Thoracic aorta (tissue), 2 donors: ENCODE measurements around the gene CFL2. TPM values are rescaled to one million over a fixed set of nuclear protein-coding genes. Genes with fewer than 3 reads are reported as not detected.
A peak's percentile ranks its signal among the peaks of the same experiment; 100 is the strongest.

Experiments used
- ATAC-seq: fragments of 150-250 bp; one replicate; pipeline ENCODE4 v1.8.0; 2017; ENCODE audit warnings: low read depth; ENCODE audit not compliant: insufficient number of reproducible peaks, low FRiP score
- DNase-seq: peaks from one replicate; pipeline ENCODE4 v3.0.0-alpha.2; 2020; ENCODE audit warnings: low spot score
- H3K27ac ChIP-seq, 2 donors: fragments of 200-600 bp; sonication (generic); 1 replicate in 1 of 2; 2 replicates in 1 of 2; pipeline ENCODE4 v1.5.1; 2016; ENCODE audit warnings: mild to moderate bottlenecking in 2 of 2, moderate library complexity in 2 of 2
- H3K27me3 ChIP-seq: fragments of 200-600 bp; sonication (generic); replicated peaks from 2 replicates; pipeline ENCODE4 v1.6.0; 2016; ENCODE audit warnings: mild to moderate bottlenecking; ENCODE audit not compliant: insufficient read depth
- H3K36me3 ChIP-seq: fragments of 200-600 bp; sonication (generic); one replicate; pipeline ENCODE4 v1.5.1; 2016
- H3K4me1 ChIP-seq, 2 donors: fragments of 200-600 bp; sonication (generic); 1 replicate in 1 of 2; 2 replicates in 1 of 2; pipeline versions ENCODE4 v1.5.1 to v1.6.0; 2016; ENCODE audit warnings: low read depth in 2 of 2, mild to moderate bottlenecking in 1 of 2; ENCODE audit not compliant: control insufficient read depth in 1 of 2
- H3K4me3 ChIP-seq: fragments of 200-600 bp; sonication (generic); 2 replicates; pipeline ENCODE4 v1.5.1; 2016; ENCODE audit warnings: mild to moderate bottlenecking
- H3K9me3 ChIP-seq: fragments of 200-600 bp; sonication (generic); 2 replicates; pipeline ENCODE4 v1.5.1; 2016
- CTCF ChIP-seq: fragments of 200-600 bp; sonication (generic); IDR thresholded peaks from one replicate; pipeline ENCODE4 v1.5.1; 2019; ENCODE audit warnings: antibody characterized with exemption
- total RNA-seq, 2 donors: library from RNA; depleted of rRNA; stranded (reverse); fragments of >200 nt; gene quantifications; one replicate each; pipeline versions ENCODE4 v1.1.0 to v1.2.3, GENCODE V29; 2016

CFL2 gene
- total RNA-seq, 2 donors from 2014 or later, result 94.6 to 127 TPM

GRCh38 chr14:34711169-34711568 lies 3.2 kb downstream of the CFL2 start:
- no peak for ATAC-seq
- peak overlapping the region; percentile 99 for H3K4me3 ChIP-seq

GRCh38 chr14:34710744-34711143 lies 3.6 kb downstream of the CFL2 start:
- Histone ChIP-seq H3K27ac (peak overlapping the region; percentile 21 to 98), H3K36me3 (peaks cover 4% of the 10 kb centered on the region), H3K27me3 (no peaks in the 10 kb centered on the region), H3K9me3 (no peaks in the 10 kb centered on the region), H3K4me1 (peaks cover 30 to 52% of the 10 kb centered on the region in 2 donors), H3K4me3 (peak overlapping the region; percentile 99)
- DNase-seq (no peak), ATAC-seq (no peak)
- TF ChIP-seq CTCF, result no peak

More at GRCh38 chr14:34711169-34711568, 3.2 kb downstream of the CFL2 start:
- no peaks in the 10 kb centered on the region for H3K27me3 ChIP-seq
- DNase-seq, result no peak
- H3K9me3 ChIP-seq, result no peaks in the 10 kb centered on the region
- H3K27ac ChIP-seq, result peak overlapping the region; percentile 21 to 98
- peaks cover 4% of the 10 kb centered on the region for H3K36me3 ChIP-seq
- peaks cover 30 to 52% of the 10 kb centered on the region in 2 donors for H3K4me1 ChIP-seq
- TF ChIP-seq CTCF, result no peak

- Histone ChIP-seq H3K27me3 (no peaks in the 10 kb centered on the region), H3K27ac (peak overlapping the region; percentile 40 to 98), H3K36me3 (peaks cover 4% of the 10 kb centered on the region), H3K9me3 (no peaks in the 10 kb centered on the region), H3K4me1 (peaks cover 30 to 47% of the 10 kb centered on the region in 2 donors), H3K4me3 (no peak overlapping the region)
- TF ChIP-seq CTCF, result no peak
- no peak for DNase-seq
- ATAC-seq, result no peak
These were observed 4.4 kb downstream of the CFL2 start for GRCh38 chr14:34710006-34710405.

GRCh38 chr14:34707722-34708121 lies 6.7 kb downstream of the CFL2 start:
- H3K27me3 ChIP-seq, result no peaks in the 10 kb centered on the region
- DNase-seq (no peak), ATAC-seq (no peak)
- no peaks in the 10 kb centered on the region for H3K9me3 ChIP-seq
- peaks cover 25 to 38% of the 10 kb centered on the region in 2 donors for H3K4me1 ChIP-seq
- H3K4me3 ChIP-seq, result no peak overlapping the region
- H3K36me3 ChIP-seq, result peaks cover 4% of the 10 kb centered on the region
- no peak for TF ChIP-seq CTCF
- H3K27ac ChIP-seq, result peak overlapping the region in 1 of 2 donors; percentile 50

GRCh38 chr14:34701808-34702207 lies 12.6 kb downstream of the CFL2 start:
- no peak for TF ChIP-seq CTCF
- DNase-seq, result no peak
- no peak overlapping the region for H3K27ac ChIP-seq
- no peak overlapping the region for H3K4me3 ChIP-seq
- no peaks in the 10 kb centered on the region for H3K4me1 ChIP-seq
- ATAC-seq, result no peak
- no peaks in the 10 kb centered on the region for H3K27me3 ChIP-seq
- H3K36me3 ChIP-seq, result no peaks in the 10 kb centered on the region
- H3K9me3 ChIP-seq, result no peaks in the 10 kb centered on the region
